RWPE1 (cell line): ENCODE results near the gene CDX2.

Source experiments
- CTCF ChIA-PET: fragments of 350-600 bp; sonication (Branson Sonifier 250); formaldehyde crosslinking; extraction: SDS; loops from one replicate; lab custom pipeline; 2021; lab: Yijun Ruan, JAX
- POLR2A ChIA-PET: fragments of 400-600 bp; formaldehyde crosslinking; extraction: SDS; loops from one replicate; lab custom pipeline; 2020; ENCODE audit warnings: antibody characterized with exemption; ENCODE audit not compliant: low non-redundant PET; lab: Yijun Ruan, JAX
- DNase-seq: peaks from one replicate; pipeline ENCODE4 v3.0.0; 2012; ENCODE audit warnings: low spot score
- H3K27ac ChIP-seq: fragments of 450-650 bp; 2 replicates; pipeline ENCODE4 v1.5.1; 2017
- CTCF ChIP-seq: fragments of 450-650 bp; conservative IDR thresholded peaks from 2 replicates; pipeline ENCODE4 v1.5.1; 2017; ENCODE audit warnings: low read depth, mild to moderate bottlenecking

CDX2 gene

GRCh38 chr13:28002886-28003698, 34.0 kb upstream of the CDX2 start:
- CTCF ChIA-PET: interaction anchor here (0.5 kb wide), 1 partner anchor 626 kb away, joined by 3 read pairs; no protein-coding TSS in a partner anchor
- H3K27ac ChIP-seq: no peak overlapping the region
- POLR2A ChIA-PET: no interaction called here

GRCh38 chr13:28001837-28002473, 32.8 kb upstream of the CDX2 start:
- no peak for DNase-seq
- ChIA-PET POLR2A (no interaction called here), CTCF (interaction anchor here (0.6 kb wide), 1 partner anchor 620 kb away, joined by 4 read pairs; no protein-coding TSS in a partner anchor)
- no peak overlapping the region for H3K27ac ChIP-seq
- TF ChIP-seq CTCF: no peak

More at GRCh38 chr13:28002886-28003698, 34.0 kb upstream of the CDX2 start:
- DNase-seq: no peak
- no peak for TF ChIP-seq CTCF

GRCh38 chr13:28001049-28001448, 31.9 kb upstream of the CDX2 start:
- POLR2A ChIA-PET: no interaction called here
- no peak for TF ChIP-seq CTCF
- no peak for DNase-seq
- H3K27ac ChIP-seq: no peak overlapping the region
- CTCF ChIA-PET: interaction anchor here (0.6 kb wide), 2 partner anchors 14 to 620 kb away, joined by 3 to 4 read pairs; no protein-coding TSS in a partner anchor

- ChIA-PET CTCF (interaction anchor here (0.6 kb wide), 1 partner anchor 14 kb away, joined by 3 read pairs; no protein-coding TSS in a partner anchor), POLR2A (no interaction called here)
- TF ChIP-seq CTCF: no peak
- no peak for DNase-seq
- H3K27ac ChIP-seq: no peak overlapping the region
Observed at GRCh38 chr13:28000567-28000966, 31.5 kb upstream of the CDX2 start.

GRCh38 chr13:27997904-27998522, 28.9 kb upstream of the CDX2 start:
- CTCF ChIA-PET: interaction anchor here (0.6 to 1.5 kb wide), 4 partner anchors 118 to 1227 kb away, joined by 3 to 4 read pairs (median 3); no protein-coding TSS in a partner anchor
- POLR2A ChIA-PET: no interaction called here
- peak; percentile 48 for TF ChIP-seq CTCF
- no peak overlapping the region for H3K27ac ChIP-seq
- DNase-seq: no peak

- ChIA-PET POLR2A (no interaction called here), CTCF (interaction anchor here (0.7 kb wide), 1 partner anchor 20 kb away, joined by 3 read pairs; no protein-coding TSS in a partner anchor)
- no peak for DNase-seq
- no peak for TF ChIP-seq CTCF
- no peak overlapping the region for H3K27ac ChIP-seq
Observed at GRCh38 chr13:27991881-27992280, 22.8 kb upstream of the CDX2 start.
